ENCODE measurements around the gene TSPAN33.

- TF ChIP-seq, protein P1, sequence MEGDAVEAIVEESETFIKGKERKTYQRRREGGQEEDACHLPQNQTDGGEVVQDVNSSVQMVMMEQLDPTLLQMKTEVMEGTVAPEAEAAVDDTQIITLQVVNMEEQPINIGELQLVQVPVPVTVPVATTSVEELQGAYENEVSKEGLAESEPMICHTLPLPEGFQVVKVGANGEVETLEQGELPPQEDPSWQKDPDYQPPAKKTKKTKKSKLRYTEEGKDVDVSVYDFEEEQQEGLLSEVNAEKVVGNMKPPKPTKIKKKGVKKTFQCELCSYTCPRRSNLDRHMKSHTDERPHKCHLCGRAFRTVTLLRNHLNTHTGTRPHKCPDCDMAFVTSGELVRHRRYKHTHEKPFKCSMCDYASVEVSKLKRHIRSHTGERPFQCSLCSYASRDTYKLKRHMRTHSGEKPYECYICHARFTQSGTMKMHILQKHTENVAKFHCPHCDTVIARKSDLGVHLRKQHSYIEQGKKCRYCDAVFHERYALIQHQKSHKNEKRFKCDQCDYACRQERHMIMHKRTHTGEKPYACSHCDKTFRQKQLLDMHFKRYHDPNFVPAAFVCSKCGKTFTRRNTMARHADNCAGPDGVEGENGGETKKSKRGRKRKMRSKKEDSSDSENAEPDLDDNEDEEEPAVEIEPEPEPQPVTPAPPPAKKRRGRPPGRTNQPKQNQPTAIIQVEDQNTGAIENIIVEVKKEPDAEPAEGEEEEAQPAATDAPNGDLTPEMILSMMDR (IDR thresholded peaks at IDR 0.05), result no peak
- TF ChIP-seq POLR2A (IDR thresholded peaks at IDR 0.05), result no peak
- no peak for TF ChIP-seq EP300 (IDR thresholded peaks at IDR 0.05)
Measured at GRCh38 chr7:129170441-129171021, 26.0 kb downstream of the TSPAN33 start.
